Measurements from ENCODE around the gene NOX3.
"Not testable (repeated sequence)": the region's sequence is repeated elsewhere in the genome, so short reads cannot be mapped to it uniquely, and the experiment has no call there.

The NOX3 gene

DNA sequence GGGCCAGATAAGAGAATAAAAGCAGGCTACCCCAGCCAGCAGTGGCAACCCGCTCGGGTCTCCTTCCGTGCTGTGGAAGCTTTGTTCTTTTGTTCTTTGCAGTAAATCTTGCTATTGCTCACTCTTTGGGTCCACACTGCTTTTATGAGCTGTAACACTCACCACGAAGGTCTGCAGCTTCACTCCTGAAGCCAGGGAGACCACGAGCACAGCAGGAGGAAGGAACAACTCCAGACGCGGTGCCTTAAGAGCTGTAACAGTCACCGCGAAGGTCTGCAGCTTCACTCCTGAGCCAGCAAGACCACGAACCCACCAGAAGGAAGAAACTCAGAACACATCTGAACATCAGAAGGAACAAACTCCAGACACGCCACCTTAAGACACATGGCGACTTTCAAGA lies 91.6 kb downstream of the NOX3 start:
- not testable (repeated sequence) for DNase-seq

DNA sequence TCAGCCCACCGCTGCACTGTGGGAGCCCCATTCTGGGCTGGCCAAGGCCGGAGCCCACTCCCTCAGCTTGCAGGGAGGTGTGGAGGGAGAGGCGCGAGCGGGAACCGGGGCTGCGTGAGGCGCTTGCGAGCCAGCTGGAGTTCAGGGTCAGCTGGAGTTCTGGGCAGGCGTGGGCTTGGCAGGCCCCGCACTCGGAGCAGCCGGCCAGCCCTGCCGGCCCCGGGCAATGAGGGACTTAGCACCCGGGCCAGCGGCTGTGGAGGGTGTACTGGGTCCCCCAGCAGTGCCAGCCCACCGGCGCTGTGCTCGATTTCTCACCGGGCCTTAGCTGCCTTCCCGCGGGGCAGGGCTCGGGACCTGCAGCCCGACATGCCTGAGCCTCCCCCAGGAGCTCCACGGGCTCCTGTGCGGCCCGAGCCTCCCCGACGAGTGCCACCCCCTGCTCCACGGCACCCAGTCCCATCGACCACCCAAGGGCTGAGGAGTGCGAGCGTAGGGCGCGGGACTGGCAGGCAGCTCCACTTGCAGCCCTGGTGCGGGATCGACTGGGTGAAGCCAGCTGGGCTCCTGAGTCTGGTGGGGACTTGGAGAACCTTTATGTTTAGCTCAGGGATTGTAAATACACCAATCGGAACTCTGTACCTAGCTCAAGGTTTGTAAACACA lies 92.5 kb downstream of the NOX3 start:
- DNase-seq, result not testable (repeated sequence)

DNA sequence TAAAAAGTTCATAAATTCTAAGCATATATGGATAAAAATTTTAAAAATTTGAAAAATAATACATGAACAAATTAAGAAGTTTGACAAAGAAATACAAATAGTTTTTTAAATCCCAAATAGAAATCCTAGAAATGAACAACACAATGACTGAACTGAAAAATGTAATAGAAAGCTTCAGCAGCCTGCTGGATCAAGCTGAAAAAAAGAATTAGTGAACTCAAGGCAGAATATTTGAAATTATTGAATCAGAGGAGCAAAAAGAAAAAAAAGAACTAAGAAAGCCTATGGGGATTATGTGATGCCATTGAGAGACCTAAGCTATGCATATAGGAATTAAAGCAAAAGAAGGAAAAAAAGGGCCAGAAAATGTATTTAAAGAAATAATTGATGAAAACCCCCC lies 101.5 kb downstream of the NOX3 start:
- DNase-seq, result no peak

DNA sequence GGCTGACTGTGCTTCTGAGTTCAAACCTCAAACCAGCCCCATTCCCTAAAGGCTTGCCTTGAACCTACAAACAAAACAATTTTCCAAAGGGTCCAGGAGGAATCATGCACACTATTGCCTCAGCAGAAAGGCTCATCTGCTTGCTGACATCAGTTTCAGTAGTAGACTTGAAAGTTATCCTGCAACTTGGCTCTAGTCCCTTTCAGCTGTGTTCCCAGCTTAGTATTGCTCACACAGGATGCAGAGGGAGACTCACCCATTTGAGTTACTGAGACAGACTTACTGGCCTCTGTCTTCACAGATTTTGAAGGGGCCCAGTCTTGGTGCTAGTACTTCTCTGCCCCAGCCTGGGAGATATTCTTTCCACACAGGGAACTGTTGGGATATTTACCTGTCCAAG lies 102.8 kb downstream of the NOX3 start:
- no peak for DNase-seq

DNA sequence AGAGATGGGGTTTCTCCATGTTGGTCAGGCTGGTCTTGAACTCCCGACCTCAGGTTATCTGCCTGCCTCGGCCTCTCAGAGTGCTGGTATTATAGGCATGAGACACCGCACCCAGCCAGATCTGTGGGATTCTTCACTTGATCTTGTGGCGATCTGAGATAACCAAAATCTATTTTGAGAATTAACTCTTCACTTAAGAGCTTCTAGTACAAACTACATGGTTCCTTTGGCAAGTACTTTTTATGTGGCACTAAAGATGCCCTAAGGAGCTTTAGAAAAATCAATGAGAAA lies 103.6 kb downstream of the NOX3 start:
- DNase-seq, result no peak

DNA sequence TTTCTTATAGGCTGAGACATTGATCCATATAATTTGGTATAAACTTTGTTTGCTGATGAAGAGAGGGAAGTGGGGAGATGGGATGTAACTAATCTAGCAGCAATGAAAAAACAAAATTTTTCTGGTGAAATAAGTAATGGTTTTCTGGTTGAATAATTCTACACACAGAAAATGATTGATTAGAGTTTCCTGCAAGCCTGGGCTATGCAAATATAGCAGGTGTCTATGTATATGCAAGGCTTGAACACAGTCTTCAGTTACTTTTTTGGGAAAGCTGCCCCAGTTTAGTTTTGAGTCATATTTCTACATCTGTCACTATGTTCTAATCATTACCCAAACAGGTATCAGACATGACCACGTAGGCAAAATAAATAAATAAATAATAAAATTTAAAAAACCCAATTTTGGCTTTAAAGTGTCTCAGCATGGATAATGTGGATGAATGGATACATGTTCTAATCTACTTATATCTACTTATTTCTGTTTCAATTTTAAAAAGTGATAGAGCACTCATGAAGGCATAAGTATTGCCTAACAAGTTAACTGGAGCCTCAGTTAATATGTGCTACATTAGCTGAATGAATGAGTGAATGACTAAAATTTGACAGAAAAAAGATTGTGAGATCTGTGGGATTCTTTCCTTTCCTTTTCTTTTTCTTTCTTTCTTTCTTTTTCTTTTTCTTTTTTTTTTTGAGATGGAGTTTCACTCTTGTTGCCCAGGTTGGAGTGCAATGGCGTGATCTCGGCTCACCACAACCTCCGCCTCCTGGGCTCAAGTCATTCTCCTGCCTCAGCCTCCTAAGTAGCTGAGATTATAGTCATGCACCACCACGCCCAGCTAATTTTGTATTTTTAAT lies 104.1 kb downstream of the NOX3 start:
- DNase-seq, result peak; percentile 1

DNA sequence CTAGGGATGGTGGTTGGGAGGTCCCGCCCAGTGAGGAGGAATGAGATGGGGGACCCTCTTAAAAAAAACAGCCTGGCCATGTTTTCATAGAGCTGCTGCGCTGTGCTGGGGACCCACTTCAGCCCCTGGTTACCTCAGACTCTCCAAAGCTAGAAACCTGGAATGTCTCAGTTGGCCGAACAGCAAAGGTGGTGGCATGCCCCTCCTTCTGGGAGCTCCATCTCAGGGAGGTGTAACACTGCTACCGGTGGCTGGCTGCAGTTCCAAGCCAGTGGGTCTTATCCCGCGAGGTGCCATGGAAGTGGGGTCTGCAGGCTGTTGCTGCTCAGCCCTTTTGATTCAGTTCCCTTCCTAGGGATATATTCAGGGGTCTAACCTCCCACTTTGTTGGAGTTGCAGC lies 105.7 kb downstream of the NOX3 start:
- no peak for DNase-seq

DNA sequence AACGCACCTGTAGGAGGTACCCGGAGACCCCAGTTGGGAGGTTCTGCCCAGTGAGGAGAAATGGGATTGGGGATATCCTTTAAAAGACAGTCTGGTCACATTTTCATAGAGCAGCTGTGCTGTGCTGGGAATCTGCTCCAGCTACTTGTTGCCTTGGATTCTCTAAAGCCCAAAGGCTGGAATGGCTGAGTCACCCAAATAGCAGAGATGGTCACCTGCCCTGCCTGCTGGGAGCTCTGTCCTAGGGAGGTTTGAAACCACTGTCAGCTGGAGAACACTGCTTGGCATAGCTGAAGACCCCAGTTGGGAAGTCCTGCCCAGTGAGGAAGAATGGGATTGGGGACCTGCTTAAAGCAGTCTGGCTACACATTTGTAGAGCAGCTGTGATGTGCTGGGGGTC lies 106.5 kb downstream of the NOX3 start:
- no peak for DNase-seq

DNA sequence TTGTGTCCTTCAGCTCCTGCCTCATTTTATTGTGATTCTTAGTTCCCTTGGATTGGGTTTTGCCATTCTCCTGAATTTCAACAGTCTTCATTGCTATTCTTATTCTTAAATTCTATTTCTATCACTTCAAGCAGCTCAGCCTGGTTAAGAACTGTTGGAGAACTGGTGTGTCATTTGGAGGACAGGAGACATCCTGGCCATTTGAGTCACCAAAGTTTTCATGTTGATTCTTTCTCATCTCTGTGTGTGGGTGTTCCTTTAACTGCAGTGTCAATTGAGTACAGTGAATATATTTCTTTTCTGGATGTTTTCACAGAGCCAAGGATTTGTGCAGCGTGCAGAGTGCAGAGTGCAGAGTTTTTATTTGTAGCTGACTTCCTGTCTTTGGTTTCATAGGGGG lies 107.8 kb downstream of the NOX3 start:
- no peak for DNase-seq

DNA sequence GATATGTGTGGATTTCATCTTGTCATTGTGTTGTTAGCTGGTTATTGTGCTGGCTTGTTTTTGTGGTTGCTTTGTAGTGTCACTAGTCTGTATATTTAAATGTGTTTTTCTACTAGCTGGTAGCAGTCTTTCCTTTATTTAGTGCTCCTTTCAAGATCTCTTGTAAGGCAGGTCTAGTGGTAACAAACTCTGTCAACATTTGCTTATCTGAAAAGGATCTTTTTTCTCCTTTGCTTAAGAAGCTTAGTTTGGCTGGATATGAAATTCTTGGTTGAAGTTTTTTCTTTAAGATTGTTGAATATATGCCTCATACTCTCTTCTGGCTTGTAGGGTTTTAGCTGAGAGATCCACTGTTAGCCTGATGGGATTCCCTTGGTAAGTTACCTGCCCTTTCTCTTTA lies 108.7 kb downstream of the NOX3 start:
- no peak for DNase-seq

Data from NCI-H2171 treated with DMSO at 0.1 percent for 48 hours (cell line).